H9 (cell line): ENCODE measurements around the gene C2orf92. TPM values are rescaled to one million over a fixed set of nuclear protein-coding genes. Genes with fewer than 3 reads are reported as not detected.

ENCODE experiments used
- DNase-seq: peaks from one replicate; pipeline ENCODE4 v3.0.0-alpha.2; 2017
- H2AFZ ChIP-seq: one replicate; pipeline ENCODE4 v1.6.1; 2013; ENCODE audit warnings: mild to moderate bottlenecking, low read length, control low read depth, moderate library complexity
- H2AK5ac ChIP-seq: 2 replicates; pipeline ENCODE4 v1.6.1; 2013; ENCODE audit warnings: low read length, control low read depth, mixed read lengths; ENCODE audit not compliant: insufficient read length
- H2BK120ac ChIP-seq: one replicate; pipeline ENCODE4 v1.6.1; 2013; ENCODE audit warnings: low read depth, mild to moderate bottlenecking, low read length, control low read depth, inconsistent platforms; ENCODE audit not compliant: poor library complexity, severe bottlenecking
- H2BK12ac ChIP-seq: 2 replicates; pipeline ENCODE4 v1.6.1; 2013; ENCODE audit warnings: low read length, control low read depth, mixed read lengths, low read depth; ENCODE audit not compliant: insufficient read length
- H2BK15ac ChIP-seq: 2 replicates; pipeline ENCODE4 v1.6.1; 2013; ENCODE audit warnings: low read depth, low read length, control low read depth
- H2BK20ac ChIP-seq: one replicate; pipeline ENCODE4 v1.6.1; 2013; ENCODE audit warnings: low read depth, mild to moderate bottlenecking, low read length, control low read depth, inconsistent platforms; ENCODE audit not compliant: poor library complexity, severe bottlenecking
- H2BK5ac ChIP-seq: 2 replicates; pipeline ENCODE4 v1.6.1; 2013; ENCODE audit warnings: low read length, control low read depth, mixed read lengths; ENCODE audit not compliant: insufficient read length
- H3K14ac ChIP-seq: 2 replicates; pipeline ENCODE4 v1.6.1; 2013; ENCODE audit warnings: low read length, control low read depth; ENCODE audit not compliant: insufficient read depth
- H3K18ac ChIP-seq: 2 replicates; pipeline ENCODE4 v1.6.1; 2013; ENCODE audit warnings: low read depth, mild to moderate bottlenecking, mixed read lengths, low read length, control low read depth; ENCODE audit not compliant: insufficient read length
- H3K23ac ChIP-seq: 2 replicates; pipeline ENCODE4 v1.6.1; 2013; ENCODE audit warnings: low read length, control low read depth, mixed read lengths, low read depth; ENCODE audit not compliant: insufficient read length
- H3K23me2 ChIP-seq: 2 replicates; pipeline ENCODE4 v1.6.1; 2013; ENCODE audit warnings: low read depth, mild to moderate bottlenecking, mixed read lengths, low read length, control low read depth; ENCODE audit not compliant: insufficient read length, poor library complexity, severe bottlenecking
- H3K27ac ChIP-seq: 2 replicates; pipeline ENCODE4 v1.5.1; 2013; ENCODE audit warnings: low read length, control low read depth, mixed read lengths, low read depth; ENCODE audit not compliant: insufficient read length
- H3K27me3 ChIP-seq: 2 replicates; pipeline ENCODE4 v1.6.1; 2013; ENCODE audit warnings: low read length, control low read depth, inconsistent platforms; ENCODE audit not compliant: insufficient read depth
- H3K4ac ChIP-seq: 2 replicates; pipeline ENCODE4 v1.6.1; 2013; ENCODE audit warnings: low read depth, mild to moderate bottlenecking, control low read depth, inconsistent platforms, low read length, moderate library complexity
- H3K4me1 ChIP-seq: 2 replicates; pipeline ENCODE4 v1.6.1; 2013; ENCODE audit warnings: low read length, control low read depth, inconsistent platforms; ENCODE audit not compliant: insufficient read depth
- H3K4me2 ChIP-seq: 2 replicates; pipeline ENCODE4 v1.6.1; 2013; ENCODE audit warnings: low read length, control low read depth, mixed read lengths; ENCODE audit not compliant: insufficient read length, insufficient read depth
- H3K56ac ChIP-seq: 2 replicates; pipeline ENCODE4 v1.6.1; 2013; ENCODE audit warnings: low read depth, mild to moderate bottlenecking, mixed read lengths, low read length, control low read depth; ENCODE audit not compliant: insufficient read length
- H3K79me1 ChIP-seq: 2 replicates; pipeline ENCODE4 v1.6.1; 2013; ENCODE audit warnings: low read depth, mild to moderate bottlenecking, moderate library complexity, low read length, control low read depth, inconsistent platforms; ENCODE audit not compliant: insufficient read depth, poor library complexity, severe bottlenecking
- H3K79me2 ChIP-seq: 2 replicates; pipeline ENCODE4 v1.6.1; 2013; ENCODE audit warnings: low read length, control low read depth, inconsistent platforms; ENCODE audit not compliant: insufficient read depth
- H3K9ac ChIP-seq: 2 replicates; pipeline ENCODE4 v1.6.1; 2013; ENCODE audit warnings: low read length, control low read depth, mixed read lengths; ENCODE audit not compliant: insufficient read length; ENCODE audit errors: extremely low read depth
- H3K9me3 ChIP-seq: one replicate; pipeline ENCODE4 v1.6.1; 2013; ENCODE audit warnings: low read depth, low read length, inconsistent platforms; ENCODE audit not compliant: control insufficient read depth
- H3T11ph ChIP-seq: one replicate; pipeline ENCODE4 v1.6.1; 2013; ENCODE audit warnings: mild to moderate bottlenecking, low read length, control low read depth, inconsistent platforms
- H4K20me1 ChIP-seq: one replicate; pipeline ENCODE4 v1.6.1; 2013; ENCODE audit not compliant: control insufficient read depth, insufficient read length, insufficient read depth
- H4K5ac ChIP-seq: 2 replicates; pipeline ENCODE4 v1.6.1; 2013; ENCODE audit warnings: low read depth, mild to moderate bottlenecking, mixed read lengths, low read length, control low read depth; ENCODE audit not compliant: insufficient read length
- H4K8ac ChIP-seq: replicated peaks from 2 replicates; pipeline ENCODE4 v1.6.1; 2013; ENCODE audit warnings: low read length, control low read depth, mixed read lengths, low read depth; ENCODE audit not compliant: insufficient read length
- H4K91ac ChIP-seq: 2 replicates; pipeline ENCODE4 v1.6.1; 2013; ENCODE audit warnings: low read depth, mild to moderate bottlenecking, moderate library complexity, mixed read lengths, low read length, control low read depth; ENCODE audit not compliant: insufficient read length
- H3K27ac Mint-ChIP-seq, 3 experiments: 2 replicates in 2 of 3; 3 replicates in 1 of 3; pipeline ENCODE4 v1.8.0; 2020 to 2021; ENCODE audit warnings: mixed read lengths in 3 of 3, mild to moderate bottlenecking in 1 of 3, moderate library complexity in 1 of 3
- H3K27me3 Mint-ChIP-seq: 2 replicates; pipeline ENCODE4 v1.8.0; 2021; ENCODE audit warnings: low read depth, mild to moderate bottlenecking, moderate library complexity, mixed read lengths
- H3K36me3 Mint-ChIP-seq, 3 experiments: 2 replicates in 2 of 3; 3 replicates in 1 of 3; pipeline ENCODE4 v1.8.0; 2020 to 2021; ENCODE audit warnings: low read depth in 3 of 3, mixed read lengths in 3 of 3; ENCODE audit not compliant: insufficient read depth in 1 of 3
- H3K4me1 Mint-ChIP-seq, 2 experiments: 2 replicates each; pipeline ENCODE4 v1.8.0; 2020; ENCODE audit warnings: mixed read lengths in 2 of 2
- H3K4me3 Mint-ChIP-seq, 2 experiments: 2 replicates in 1 of 2; 3 replicates in 1 of 2; pipeline ENCODE4 v1.8.0; 2020 to 2021; ENCODE audit warnings: mild to moderate bottlenecking in 2 of 2, mixed read lengths in 2 of 2, moderate library complexity in 1 of 2
- H3K9me3 Mint-ChIP-seq, 2 experiments: 2 replicates in 1 of 2; 3 replicates in 1 of 2; pipeline ENCODE4 v1.8.0; 2020; ENCODE audit warnings: mild to moderate bottlenecking in 2 of 2, mixed read lengths in 2 of 2, moderate library complexity in 1 of 2
- CTCF ChIP-seq: fragments of 200-600 bp; sonication (generic); conservative IDR thresholded peaks from 3 replicates; pipeline ENCODE4 v1.8.0; 2021; ENCODE audit warnings: antibody characterized with exemption, mild to moderate bottlenecking
- WGBS: extraction: QIAGEN DNeasy Blood & Tissue Kit; methylation state at CpG from one replicate; pipeline ENCODE4 v1.1.7; 2013; ENCODE audit warnings: missing lambda C conversion rate, low lambda C conversion rate, mixed read lengths; ENCODE audit not compliant: insufficient read length; ENCODE audit errors: extremely low coverage; 5-methylcytosine and 5-hydroxymethylcytosine counted together
- total RNA-seq: library from RNA; stranded (reverse); gene quantifications from 2 replicates; pipeline ENCODE4 v1.2.1, GENCODE V29; 2021

C2orf92 gene
- total RNA-seq, 1 experiment from 2014 or later, result 7.3 TPM

DNA sequence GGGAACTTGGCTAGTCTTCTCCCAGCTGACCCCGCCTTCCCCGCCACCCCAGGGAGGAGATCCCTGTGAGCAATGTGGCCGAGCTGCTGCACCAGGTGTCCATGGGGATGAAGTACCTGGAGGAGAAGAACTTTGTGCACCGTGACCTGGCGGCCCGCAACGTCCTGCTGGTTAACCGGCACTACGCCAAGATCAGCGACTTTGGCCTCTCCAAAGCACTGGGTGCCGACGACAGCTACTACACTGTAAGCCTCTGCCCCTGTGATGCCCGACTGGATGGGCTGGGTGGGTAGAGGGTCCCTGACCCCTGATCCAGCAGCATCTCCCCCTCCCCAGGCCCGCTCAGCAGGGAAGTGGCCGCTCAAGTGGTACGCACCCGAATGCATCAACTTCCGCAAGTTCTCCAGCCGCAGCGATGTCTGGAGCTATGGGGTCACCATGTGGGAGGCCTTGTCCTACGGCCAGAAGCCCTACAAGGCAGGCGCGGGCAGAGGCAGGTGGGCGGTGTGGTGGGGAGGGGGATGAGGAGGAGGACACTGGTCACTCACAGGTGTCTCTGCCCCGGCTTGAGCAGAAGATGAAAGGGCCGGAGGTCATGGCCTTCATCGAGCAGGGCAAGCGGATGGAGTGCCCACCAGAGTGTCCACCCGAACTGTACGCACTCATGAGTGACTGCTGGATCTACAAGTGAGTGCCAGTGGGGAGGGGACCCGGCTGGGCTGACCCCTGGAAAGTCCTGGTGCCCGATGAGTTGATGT lies 68.1 kb downstream of the C2orf92 start:
- Histone ChIP-seq H2BK12ac (no peak overlapping the region), H2AFZ (no peak overlapping the region), H3K18ac (no peak overlapping the region), H4K20me1 (no peaks in the 10 kb centered on the region), H3K56ac (no peak overlapping the region), H4K8ac (no peak overlapping the region), H2BK20ac (no peak overlapping the region), H2BK120ac (no peak overlapping the region), H3K9ac (no peak overlapping the region), H3K23me2 (no peaks in the 10 kb centered on the region), H3K79me2 (no peaks in the 10 kb centered on the region), H4K5ac (no peak overlapping the region), H4K91ac (no peak overlapping the region), H2AK5ac (no peak overlapping the region), H3K27me3 (no peaks in the 10 kb centered on the region), H3K14ac (no peak overlapping the region), H2BK5ac (no peak overlapping the region), H3K9me3 (no peaks in the 10 kb centered on the region), H3K4me1 (no peaks in the 10 kb centered on the region), H3T11ph (no peak overlapping the region), H2BK15ac (no peak overlapping the region), H3K4me2 (no peak overlapping the region), H3K4ac (no peak overlapping the region), H3K79me1 (no peaks in the 10 kb centered on the region), H3K23ac (no peak overlapping the region), H3K27ac (no peak overlapping the region)
- TF ChIP-seq CTCF, result no peak
- no peak for DNase-seq
- Mint-ChIP-seq H3K27ac (no peak overlapping the region), H3K4me1 (peaks cover 15 to 16% of the 10 kb centered on the region in 2 experiments), H3K27me3 (peaks cover 16% of the 10 kb centered on the region), H3K4me3 (no peak overlapping the region), H3K9me3 (no peaks in the 10 kb centered on the region; a peak in 2 of 5 replicates), H3K36me3 (peaks cover 0 to 2% (median 0%) of the 10 kb centered on the region in 3 experiments; a peak in 2 of 7 replicates)
- WGBS, result no CpG with 5 or more reads among the region's 32 CpGs
